ENCODE measurements around the gene B4GALT2. TPM values are rescaled to one million over a fixed set of nuclear protein-coding genes. Genes with fewer than 3 reads are reported as not detected.

Gene B4GALT2
- total and polyA plus RNA-seq, 2 of the 8 experiments (the other 6 are each of a cell fraction or from before 2014, with no cell fraction given) = 56.5 to 121 TPM

- FAIRE-seq (no peak), DNase-seq (ENCODE audit: low read depth in 1 of 2, low spot score in 2 of 2) (peak in 1 of 2 experiments; percentile 73)
- Histone ChIP-seq H3K56ac (replicated peaks; ENCODE audit: insufficient read length, low read depth, low read length) (no peak overlapping the region), H3K27me3 (replicated peaks in 1 of 4; ENCODE audit: control insufficient read depth in 3 of 4, extremely low read depth in 1 of 4, insufficient read depth in 3 of 4, low read length in 3 of 4) (no peaks in the 10 kb centered on the region), H3K4ac (replicated peaks; ENCODE audit: insufficient read length, low read depth, low read length) (peak overlapping the region; percentile 3), H2BK12ac (ENCODE audit: low read depth, low read length) (peak overlapping the region; percentile 30; the same call in 1 of the 2 replicates), H3K18ac (ENCODE audit: extremely low read depth, low read length) (peak overlapping the region; percentile 34), H2BK5ac (ENCODE audit: low read depth, low read length) (no peak overlapping the region; the same call in 1 of the 2 replicates), H3K27ac (ENCODE audit: low read depth, low read length) (no peak overlapping the region), H3K4me3 (ENCODE audit: extremely low read depth in 1 of 4, insufficient read depth in 2 of 4, low read depth in 3 of 4, low read length in 4 of 4) (peak overlapping the region; percentile 42 to 74 (median 64)), H3K4me2 (ENCODE audit: insufficient read depth in 1 of 2, low read depth in 2 of 2, low read length in 2 of 2) (peak overlapping the region; percentile 61 to 85), H3K23ac (ENCODE audit: insufficient read length) (no peak overlapping the region), H3K79me1 (ENCODE audit: low read depth, low read length) (peaks cover 28% of the 10 kb centered on the region), H4K5ac (ENCODE audit: insufficient read length, low read depth, low read length) (no peak overlapping the region), H3K36me3 (ENCODE audit: control insufficient read depth in 2 of 4, insufficient read depth in 4 of 4, low read length in 3 of 4) (peaks cover 2 to 23% (median 15%) of the 10 kb centered on the region in 4 experiments; a peak in 5 of 8 replicates), H3K14ac (ENCODE audit: insufficient read length) (peak overlapping the region; percentile 5), H2AK5ac (ENCODE audit: low read depth, low read length) (peak overlapping the region; percentile 45; the same call in 1 of the 2 replicates), H3K4me1 (replicated peaks in 1 of 4; ENCODE audit: control insufficient read depth in 3 of 4, insufficient read depth in 4 of 4, low read length in 3 of 4) (peaks cover 4 to 17% (median 15%) of the 10 kb centered on the region in 4 experiments), H3K9me3 (ENCODE audit: insufficient read depth in 2 of 2, low read depth in 1 of 2, low read length in 1 of 2) (no peaks in the 10 kb centered on the region), H4K8ac (ENCODE audit: extremely low read depth, insufficient read depth, low read length) (peak overlapping the region; percentile 89), H3K79me2 (ENCODE audit: control insufficient read depth in 1 of 2, insufficient read depth in 2 of 2, low read length in 2 of 2) (peaks cover 0 to 24% of the 10 kb centered on the region in 2 experiments; a peak in 2 of 4 replicates), H3K9ac (replicated peaks in 1 of 4; ENCODE audit: extremely low read depth in 1 of 4, low read depth in 3 of 4, low read length in 3 of 4) (peak overlapping the region; percentile 2 to 87 (median 54); a peak in 6 of 7 replicates), H2BK15ac (ENCODE audit: low read length) (0 out of 2 replicates have a peak overlapping the region, but pooled peaks have one; percentile 14), H3K23me2 (ENCODE audit: low read depth, low read length) (peaks cover 21% of the 10 kb centered on the region), H2AFZ (ENCODE audit: low read length) (no peak overlapping the region), H4K91ac (replicated peaks; ENCODE audit: insufficient read length, low read length) (peak overlapping the region; percentile 63), H2BK20ac (ENCODE audit: low read length) (no peak overlapping the region), H4K20me1 (replicated peaks in 1 of 2; ENCODE audit: control insufficient read depth in 1 of 2, insufficient read depth in 2 of 2, low read length in 2 of 2) (peaks cover 2 to 37% of the 10 kb centered on the region in 2 experiments), H2BK120ac (replicated peaks; ENCODE audit: low read depth, low read length) (peak overlapping the region; percentile 52)
- ChIA-PET CTCF (ENCODE audit: partially characterized antibody) (interaction anchor here (0.8 to 1.1 kb wide), 4 partner anchors 9 to 216 kb away, joined by 3 to 5 read pairs (median 3); no protein-coding TSS in a partner anchor), POLR2A (ENCODE audit: partially characterized antibody) (interaction anchor here (0.6 to 1.9 kb wide), 8 partner anchors 10 to 216 kb away, joined by 3 to 10 read pairs (median 4); partner anchors contain the start of genes CCDC24 and DPH2)
- WGBS, 2 experiments (ENCODE audit: extremely low coverage in 1 of 2, insufficient coverage in 1 of 2, insufficient read length in 1 of 2, insufficient replicate concordance in 2 of 2, low coverage in 1 of 2, low lambda C conversion rate in 2 of 2, missing lambda C conversion rate in 1 of 2) = 13% methylated on average over 19 of the region's 45 CpGs; no CpG with 5 or more reads in 1 of the 2 experiments
- TF ChIP-seq NANOG (IDR thresholded peaks at IDR 0.05; ENCODE audit: insufficient read depth, low read depth, low read length, poor library complexity, severe bottlenecking) = no peak
- peak in 1 of 2 experiments; percentile 63; a peak in 2 of 4 replicates for TF ChIP-seq SIN3A (conservative IDR thresholded peaks at IDR 0.05 in 1 of 2, IDR thresholded peaks at IDR 0.05 in 1 of 2; ENCODE audit: low read depth in 1 of 2, low read length in 2 of 2)
- TF ChIP-seq GTF2F1 (IDR thresholded peaks at IDR 0.05; ENCODE audit: borderline replicate concordance, low read depth, low read length) = no peak
- TF ChIP-seq TBP (IDR thresholded peaks at IDR 0.05; ENCODE audit: low read depth, low read length) = no peak
- TF ChIP-seq ASH2L (IDR thresholded peaks at IDR 0.05; ENCODE audit: low read length) = no peak
- no peak for TF ChIP-seq BCL11A (IDR thresholded peaks at IDR 0.05; ENCODE audit: low read depth in 2 of 2, low read length in 2 of 2)
- TF ChIP-seq RNF2 (IDR thresholded peaks at IDR 0.05; ENCODE audit: borderline replicate concordance, low read depth, low read length, missing control alignments, poor library complexity, severe bottlenecking) = no peak
- no peak for TF ChIP-seq CHD2 (IDR thresholded peaks at IDR 0.05; ENCODE audit: low read length)
- TF ChIP-seq, protein P1, sequence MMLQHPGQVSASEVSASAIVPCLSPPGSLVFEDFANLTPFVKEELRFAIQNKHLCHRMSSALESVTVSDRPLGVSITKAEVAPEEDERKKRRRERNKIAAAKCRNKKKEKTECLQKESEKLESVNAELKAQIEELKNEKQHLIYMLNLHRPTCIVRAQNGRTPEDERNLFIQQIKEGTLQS (IDR thresholded peaks at IDR 0.05; ENCODE audit: insufficient read depth, low read depth, low read length) = no peak
These were observed 681 bp downstream of the B4GALT2 start for GRCh38 chr1:43979528-43980254.

All from H1 (cell line).